Measurements from ENCODE around the gene ATP8B3. TPM values are rescaled to one million over a fixed set of nuclear protein-coding genes. Genes with fewer than 3 reads are reported as not detected.

The ATP8B3 gene
- total and polyA plus RNA-seq, 9 of the 15 experiments (the other 6 are each of a cell fraction or from before 2014, with no cell fraction given) = 1.2 to 12.3 (median 3.8) TPM

- TF ChIP-seq BCLAF1 (IDR thresholded peaks at IDR 0.05; ENCODE audit: borderline replicate concordance in 1 of 2, control insufficient read depth in 1 of 2, low read depth in 2 of 2, low read length in 1 of 2) (no peak), FOXK2 (conservative IDR thresholded peaks at IDR 0.05 in 1 of 2, IDR thresholded peaks at IDR 0.05 in 1 of 2; ENCODE audit: low read depth in 2 of 2) (peak; percentile 91 to 94), FOXA3 (CRISPR knock-in tag; conservative IDR thresholded peaks at IDR 0.05 in 1 of 2, IDR thresholded peaks at IDR 0.05 in 1 of 2) (0 out of 4 replicates have a peak, but pooled peaks of 1 of the 2 experiments have one; percentile 18), ZNF232 (CRISPR knock-in tag; IDR thresholded peaks at IDR 0.05) (0 out of 2 replicates have a peak, but pooled peaks have one; percentile 67), SIN3A (IDR thresholded peaks at IDR 0.05; ENCODE audit: borderline replicate concordance in 2 of 2, control insufficient read depth in 1 of 2, low read depth in 2 of 2, low read length in 2 of 2) (peak; percentile 28 to 63; a peak in 3 of 4 replicates), CBX8 (IDR thresholded peaks at IDR 0.05; ENCODE audit: borderline replicate concordance, extremely low read depth, low read depth, low read length, poor library complexity, severe bottlenecking) (no peak), WHSC1 (IDR thresholded peaks at IDR 0.05; ENCODE audit: low read length) (no peak), MBD1 (CRISPR knock-in tag; IDR thresholded peaks at IDR 0.05) (no peak), XRCC4 (IDR thresholded peaks at IDR 0.05; ENCODE audit: extremely low read depth, insufficient read depth, insufficient read length) (no peak), HNRNPLL (IDR thresholded peaks at IDR 0.05; ENCODE audit: low read depth, low read length, poor library complexity, severe bottlenecking) (peak; percentile 6), ZNF146 (CRISPR knock-in tag; IDR thresholded peaks at IDR 0.05; ENCODE audit: unreplicated experiment) (no peak), MYC (IDR thresholded peaks at IDR 0.05; ENCODE audit: low read depth, low read length) (peak; percentile 23; the same call in 1 of the 2 replicates), MYC (CRISPR knock-in tag; IDR thresholded peaks at IDR 0.05; ENCODE audit: borderline replicate concordance, low read depth) (peak; percentile 30; the same call in 1 of the 2 replicates), ZNF518B (CRISPR knock-in tag; IDR thresholded peaks at IDR 0.05) (no peak), BRCA1 (IDR thresholded peaks at IDR 0.05) (no peak), BRCA1 (CRISPR knock-in tag; IDR thresholded peaks at IDR 0.05) (no peak)
Measured at GRCh38 chr19:1847684-1848398, 35.8 kb upstream of the ATP8B3 start (continued).
